ENCODE measurements around the gene FANCI.

FANCI gene

DNA sequence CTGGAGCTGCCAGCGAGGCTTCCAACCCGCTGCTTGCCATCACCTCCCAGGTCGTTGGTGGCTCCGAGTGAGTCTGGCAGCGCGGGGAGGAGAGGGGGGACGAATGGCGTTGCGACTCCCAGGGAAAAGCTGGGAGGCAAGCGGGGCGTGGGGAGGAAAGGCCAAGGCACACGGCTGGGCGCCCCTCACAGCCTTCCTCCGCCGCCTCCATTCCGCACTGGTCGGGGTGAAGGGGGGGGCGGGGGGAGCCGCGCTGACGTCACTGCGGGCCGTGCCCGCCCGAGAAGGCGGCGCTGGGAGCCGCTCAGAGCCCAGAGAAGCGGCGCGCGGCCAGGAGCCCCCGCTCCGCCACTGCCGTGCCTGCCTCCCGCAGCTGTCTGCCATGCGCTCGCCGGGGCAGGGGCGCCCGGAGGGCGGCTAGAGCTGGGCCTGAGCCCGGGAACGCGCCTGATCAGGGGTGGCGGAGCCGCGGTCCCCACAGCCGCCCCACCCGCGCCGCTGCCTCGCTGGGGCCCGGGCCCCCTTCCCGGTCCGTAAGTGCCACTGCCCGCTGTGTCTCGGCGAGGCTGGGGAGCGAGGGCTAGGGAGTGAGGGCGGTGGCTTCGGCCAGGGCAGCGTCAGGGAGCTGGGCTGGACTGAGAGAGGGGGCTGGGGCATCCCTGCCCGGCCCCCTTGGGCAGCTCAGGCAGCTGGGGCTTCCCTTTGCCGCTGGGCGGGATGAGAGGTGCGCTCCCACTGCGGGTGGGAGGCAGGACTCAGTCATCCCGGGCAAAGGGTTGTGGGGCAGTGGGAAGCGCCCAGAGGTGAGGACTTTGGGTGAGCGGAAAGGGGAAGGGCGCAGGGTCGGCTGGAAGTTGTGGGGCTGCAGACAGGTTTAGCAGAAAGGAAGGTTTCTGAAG, 118.7 kb downstream of the FANCI start:
- Histone ChIP-seq H3K36me3 (ENCODE audit: control insufficient read depth, insufficient read depth, low read length) (no peaks in the 10 kb centered on the region), H3K4me3 (ENCODE audit: low read length) (no peak overlapping the region), H3K27me3 (ENCODE audit: control insufficient read depth, insufficient read depth, low read length) (peaks cover 70% of the 10 kb centered on the region), H3K4me1 (ENCODE audit: control insufficient read depth, insufficient read depth, low read length) (no peaks in the 10 kb centered on the region), H3K27ac (ENCODE audit: low read depth, low read length) (no peak overlapping the region), H3K9ac (ENCODE audit: low read length) (no peak overlapping the region)

DNA sequence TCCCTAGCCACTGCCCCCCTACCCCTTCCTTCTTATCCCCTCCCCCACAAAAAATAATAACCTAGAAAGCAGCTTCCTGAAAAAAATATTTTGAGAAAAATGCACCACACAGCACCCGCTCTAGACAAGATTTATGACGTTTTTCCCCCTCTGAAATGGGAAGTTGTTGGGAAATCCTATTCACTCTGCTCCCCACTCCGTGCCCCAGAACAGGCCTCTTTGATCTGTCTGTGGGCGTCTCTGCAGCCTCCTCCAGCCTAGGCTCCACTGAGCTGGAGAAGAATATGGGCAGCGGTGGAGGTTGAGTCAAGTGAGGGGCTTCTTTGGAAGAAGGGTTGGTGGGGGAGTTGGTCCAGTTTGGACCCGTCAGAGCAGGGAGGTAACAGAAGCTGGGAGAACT, 119.4 kb downstream of the FANCI start:
- Histone ChIP-seq H3K27me3 (ENCODE audit: control insufficient read depth, insufficient read depth, low read length) (peaks cover 69% of the 10 kb centered on the region), H3K36me3 (ENCODE audit: control insufficient read depth, insufficient read depth, low read length) (no peaks in the 10 kb centered on the region), H3K4me3 (ENCODE audit: low read length) (no peak overlapping the region), H3K4me1 (ENCODE audit: control insufficient read depth, insufficient read depth, low read length) (no peaks in the 10 kb centered on the region), H3K9ac (ENCODE audit: low read length) (no peak overlapping the region), H3K27ac (ENCODE audit: low read depth, low read length) (no peak overlapping the region)

DNA sequence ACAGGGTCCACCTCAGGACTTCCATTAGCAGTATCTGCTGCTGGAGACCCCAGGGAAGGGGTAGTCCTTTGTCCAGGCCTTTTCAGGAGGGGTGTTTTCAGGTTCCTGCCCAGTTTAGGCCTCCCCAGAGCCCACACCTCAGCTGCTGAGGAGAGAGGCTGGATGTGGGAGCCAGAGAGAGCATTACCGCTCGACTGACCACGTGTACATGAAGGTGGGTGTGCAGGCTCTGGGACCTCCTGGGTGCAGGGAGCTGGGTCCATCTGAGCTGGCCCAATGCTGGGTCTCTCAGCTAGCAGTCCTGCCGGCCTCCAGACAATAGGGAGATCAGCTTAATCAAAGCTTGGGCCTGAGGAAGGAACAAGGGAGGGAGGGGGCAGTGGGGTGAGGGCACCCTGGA, 120.0 kb downstream of the FANCI start:
- H3K36me3 ChIP-seq (ENCODE audit: control insufficient read depth, insufficient read depth, low read length), result no peaks in the 10 kb centered on the region
- no peaks in the 10 kb centered on the region for H3K4me1 ChIP-seq (ENCODE audit: control insufficient read depth, insufficient read depth, low read length)
- H3K27me3 ChIP-seq (ENCODE audit: control insufficient read depth, insufficient read depth, low read length), result peaks cover 71% of the 10 kb centered on the region
- no peak overlapping the region for H3K9ac ChIP-seq (ENCODE audit: low read length)
- no peak overlapping the region for H3K4me3 ChIP-seq (ENCODE audit: low read length)
- H3K27ac ChIP-seq (ENCODE audit: low read depth, low read length), result no peak overlapping the region

DNA sequence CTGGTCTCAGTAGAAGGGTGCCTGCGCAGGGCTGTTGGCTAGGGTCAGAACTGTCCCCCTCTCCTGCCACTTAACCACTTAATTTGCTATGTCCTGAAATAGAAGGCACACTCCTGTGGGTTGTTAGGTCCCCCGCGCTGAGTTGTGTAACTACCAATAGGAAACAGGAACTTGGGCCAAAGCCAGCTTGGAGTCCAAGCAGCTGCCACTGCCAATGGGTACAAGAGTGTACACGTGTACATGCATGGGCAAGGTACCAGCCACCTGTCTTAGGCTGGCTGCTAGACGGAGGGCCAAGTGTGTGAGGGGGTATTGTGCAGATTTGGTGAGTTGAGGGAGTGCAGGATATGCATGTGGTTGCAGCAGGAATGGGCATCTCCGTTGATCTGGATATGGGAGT, 120.6 kb downstream of the FANCI start:
- no peaks in the 10 kb centered on the region for H3K4me1 ChIP-seq (ENCODE audit: control insufficient read depth, insufficient read depth, low read length)

GRCh38 chr15:89364741-89365450, 121.1 kb downstream of the FANCI start:
- peaks cover 71% of the 10 kb centered on the region for H3K27me3 ChIP-seq (ENCODE audit: control insufficient read depth, insufficient read depth, low read length)
- no peaks in the 10 kb centered on the region for H3K36me3 ChIP-seq (ENCODE audit: control insufficient read depth, insufficient read depth, low read length)
- no peak overlapping the region for H3K4me3 ChIP-seq (ENCODE audit: low read length)
- no peak overlapping the region for H3K9ac ChIP-seq (ENCODE audit: low read length)
- H3K27ac ChIP-seq (ENCODE audit: low read depth, low read length), result no peak overlapping the region
- H3K4me1 ChIP-seq (ENCODE audit: control insufficient read depth, insufficient read depth, low read length), result no peaks in the 10 kb centered on the region

More for the DNA sequence above, 120.6 kb downstream of the FANCI start:
- Histone ChIP-seq H3K36me3 (ENCODE audit: control insufficient read depth, insufficient read depth, low read length) (no peaks in the 10 kb centered on the region), H3K27me3 (ENCODE audit: control insufficient read depth, insufficient read depth, low read length) (peaks cover 74% of the 10 kb centered on the region), H3K27ac (ENCODE audit: low read depth, low read length) (no peak overlapping the region), H3K9ac (ENCODE audit: low read length) (no peak overlapping the region), H3K4me3 (ENCODE audit: low read length) (no peak overlapping the region)

DNA sequence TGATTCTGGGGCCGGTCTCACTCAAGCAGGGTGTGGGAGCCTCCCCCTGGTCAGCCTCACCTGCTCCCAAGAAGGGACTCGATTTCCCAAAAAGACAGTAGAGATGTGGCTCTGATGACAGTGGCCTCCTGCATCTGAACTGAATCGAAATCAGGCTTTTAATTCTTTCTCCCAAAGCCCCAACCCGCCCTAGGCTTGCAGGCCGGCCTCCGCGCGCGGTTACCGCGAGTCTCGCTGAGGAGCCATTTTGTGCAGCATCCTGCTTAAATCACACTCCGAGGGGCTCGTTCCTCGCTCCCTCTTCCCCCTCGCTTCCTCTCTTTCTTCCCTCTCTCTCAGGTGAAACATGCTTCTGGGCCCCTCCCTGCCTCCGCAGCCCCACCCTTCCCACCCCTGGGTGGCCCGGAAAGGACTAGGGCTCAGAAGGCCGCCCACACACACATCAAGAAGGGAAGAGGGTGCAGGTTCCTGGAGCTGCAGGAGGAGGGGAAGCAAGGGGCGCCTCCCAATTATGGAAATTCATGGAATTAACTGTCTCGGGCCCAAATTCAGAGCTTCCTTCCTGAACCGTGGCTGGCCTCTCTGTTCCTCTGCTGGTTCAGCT, 121.8 kb downstream of the FANCI start:
- Histone ChIP-seq H3K9ac (ENCODE audit: low read length) (no peak overlapping the region), H3K27ac (ENCODE audit: low read depth, low read length) (no peak overlapping the region), H3K4me1 (ENCODE audit: control insufficient read depth, insufficient read depth, low read length) (no peaks in the 10 kb centered on the region), H3K36me3 (ENCODE audit: control insufficient read depth, insufficient read depth, low read length) (no peaks in the 10 kb centered on the region), H3K27me3 (ENCODE audit: control insufficient read depth, insufficient read depth, low read length) (peaks cover 72% of the 10 kb centered on the region), H3K4me3 (ENCODE audit: low read length) (no peak overlapping the region)

All from rectal smooth muscle tissue (tissue), 1 donor.